Rectal smooth muscle tissue (tissue), 1 donor: ENCODE results near the gene NEK7.
"Not testable (repeated sequence)": the region's sequence is repeated elsewhere in the genome, so short reads cannot be mapped to it uniquely, and the experiment has no call there.

Experiments
- H3K27ac ChIP-seq: one replicate; pipeline ENCODE4 v1.7.0; 2013; ENCODE audit warnings: low read depth, low read length, inconsistent platforms
- H3K27me3 ChIP-seq: one replicate; pipeline ENCODE4 v1.7.0; 2013; ENCODE audit warnings: low read length; ENCODE audit not compliant: control insufficient read depth, insufficient read depth
- H3K36me3 ChIP-seq: one replicate; pipeline ENCODE4 v1.7.0; 2013; ENCODE audit warnings: low read length; ENCODE audit not compliant: control insufficient read depth, insufficient read depth
- H3K4me1 ChIP-seq: one replicate; pipeline ENCODE4 v1.7.0; 2013; ENCODE audit warnings: low read length; ENCODE audit not compliant: control insufficient read depth, insufficient read depth
- H3K4me3 ChIP-seq: one replicate; pipeline ENCODE4 v1.7.0; 2013; ENCODE audit warnings: low read length
- H3K9ac ChIP-seq: one replicate; pipeline ENCODE4 v1.7.0; 2013; ENCODE audit warnings: low read length

The NEK7 gene

GRCh38 chr1:198179556-198179981 lies 22.8 kb downstream of the NEK7 start:
- no peak overlapping the region for H3K4me3 ChIP-seq
- H3K36me3 ChIP-seq = no peaks in the 10 kb centered on the region
- no peak overlapping the region for H3K9ac ChIP-seq
- no peaks in the 10 kb centered on the region for H3K27me3 ChIP-seq
- H3K27ac ChIP-seq = no peak overlapping the region
- H3K4me1 ChIP-seq = peaks cover under 1% of the 10 kb centered on the region

- Histone ChIP-seq H3K4me1 (no peaks in the 10 kb centered on the region), H3K36me3 (no peaks in the 10 kb centered on the region), H3K27me3 (no peaks in the 10 kb centered on the region), H3K9ac (no peak overlapping the region), H3K27ac (no peak overlapping the region), H3K4me3 (no peak overlapping the region)
Observed at GRCh38 chr1:198183605-198184004, 26.8 kb downstream of the NEK7 start.

GRCh38 chr1:198184516-198184915 lies 27.7 kb downstream of the NEK7 start:
- no peak overlapping the region for H3K27ac ChIP-seq
- no peak overlapping the region for H3K9ac ChIP-seq
- H3K4me1 ChIP-seq = no peaks in the 10 kb centered on the region
- no peaks in the 10 kb centered on the region for H3K27me3 ChIP-seq
- no peak overlapping the region for H3K4me3 ChIP-seq
- no peaks in the 10 kb centered on the region for H3K36me3 ChIP-seq

- no peak overlapping the region for H3K4me3 ChIP-seq
- H3K4me1 ChIP-seq = no peaks in the 10 kb centered on the region
- H3K27ac ChIP-seq = no peak overlapping the region
- H3K27me3 ChIP-seq = no peaks in the 10 kb centered on the region
- no peak overlapping the region for H3K9ac ChIP-seq
- H3K36me3 ChIP-seq = no peaks in the 10 kb centered on the region
Observed at GRCh38 chr1:198185146-198185545, 28.3 kb downstream of the NEK7 start.

GRCh38 chr1:198185759-198186158 lies 29.0 kb downstream of the NEK7 start:
- Histone ChIP-seq H3K27ac (no peak overlapping the region), H3K9ac (no peak overlapping the region), H3K27me3 (no peaks in the 10 kb centered on the region), H3K36me3 (no peaks in the 10 kb centered on the region), H3K4me1 (no peaks in the 10 kb centered on the region), H3K4me3 (no peak overlapping the region)

GRCh38 chr1:198186916-198187580 lies 30.2 kb downstream of the NEK7 start:
- no peaks in the 10 kb centered on the region for H3K36me3 ChIP-seq
- no peak overlapping the region for H3K4me3 ChIP-seq
- H3K9ac ChIP-seq = no peak overlapping the region
- H3K27ac ChIP-seq = no peak overlapping the region
- H3K4me1 ChIP-seq = no peaks in the 10 kb centered on the region
- no peaks in the 10 kb centered on the region for H3K27me3 ChIP-seq

GRCh38 chr1:198187973-198188588 lies 31.3 kb downstream of the NEK7 start:
- no peaks in the 10 kb centered on the region for H3K4me1 ChIP-seq

GRCh38 chr1:198191117-198191516 lies 34.3 kb downstream of the NEK7 start:
- Histone ChIP-seq H3K4me3 (no peak overlapping the region), H3K9ac (no peak overlapping the region), H3K36me3 (no peaks in the 10 kb centered on the region), H3K27me3 (no peaks in the 10 kb centered on the region), H3K27ac (no peak overlapping the region), H3K4me1 (no peaks in the 10 kb centered on the region)

More at GRCh38 chr1:198187973-198188588, 31.3 kb downstream of the NEK7 start:
- Histone ChIP-seq H3K27me3 (no peaks in the 10 kb centered on the region), H3K36me3 (no peaks in the 10 kb centered on the region), H3K4me3 (no peak overlapping the region), H3K9ac (no peak overlapping the region), H3K27ac (no peak overlapping the region)

- H3K36me3 ChIP-seq, H3K4me1 ChIP-seq, H3K27me3 ChIP-seq, H3K4me3 ChIP-seq, H3K27ac ChIP-seq, H3K9ac ChIP-seq: not testable (repeated sequence)
Observed at GRCh38 chr1:198193871-198194270, 37.1 kb downstream of the NEK7 start.

- no peaks in the 10 kb centered on the region for H3K36me3 ChIP-seq
- H3K27ac ChIP-seq = no peak overlapping the region
- H3K27me3 ChIP-seq = no peaks in the 10 kb centered on the region
- H3K4me1 ChIP-seq = no peaks in the 10 kb centered on the region
- H3K9ac ChIP-seq = no peak overlapping the region
- H3K4me3 ChIP-seq = no peak overlapping the region
Observed at GRCh38 chr1:198196630-198197029, 39.8 kb downstream of the NEK7 start.

- Histone ChIP-seq H3K27ac (no peak overlapping the region), H3K27me3 (no peaks in the 10 kb centered on the region), H3K9ac (no peak overlapping the region), H3K4me3 (no peak overlapping the region), H3K36me3 (no peaks in the 10 kb centered on the region), H3K4me1 (no peaks in the 10 kb centered on the region)
Observed at GRCh38 chr1:198197285-198197684, 40.5 kb downstream of the NEK7 start.

GRCh38 chr1:198199105-198199504 lies 42.3 kb downstream of the NEK7 start:
- no peaks in the 10 kb centered on the region for H3K36me3 ChIP-seq
- H3K9ac ChIP-seq = no peak overlapping the region
- H3K27me3 ChIP-seq = no peaks in the 10 kb centered on the region
- no peak overlapping the region for H3K4me3 ChIP-seq
- no peaks in the 10 kb centered on the region for H3K4me1 ChIP-seq
- H3K27ac ChIP-seq = no peak overlapping the region
